DLD1 (cell line): Measurements from ENCODE around the gene SLFN13.
"Not testable (repeated sequence)": the region's sequence is repeated elsewhere in the genome, so short reads cannot be mapped to it uniquely, and the experiment has no call there.

ENCODE experiments used
- in situ Hi-C: cut with HindIII; loops from 2 replicates; pipeline ENCODE4 v1.10.0; 2017; ENCODE audit warnings: low sequenced_read_pairs

The SLFN13 gene, protein sequence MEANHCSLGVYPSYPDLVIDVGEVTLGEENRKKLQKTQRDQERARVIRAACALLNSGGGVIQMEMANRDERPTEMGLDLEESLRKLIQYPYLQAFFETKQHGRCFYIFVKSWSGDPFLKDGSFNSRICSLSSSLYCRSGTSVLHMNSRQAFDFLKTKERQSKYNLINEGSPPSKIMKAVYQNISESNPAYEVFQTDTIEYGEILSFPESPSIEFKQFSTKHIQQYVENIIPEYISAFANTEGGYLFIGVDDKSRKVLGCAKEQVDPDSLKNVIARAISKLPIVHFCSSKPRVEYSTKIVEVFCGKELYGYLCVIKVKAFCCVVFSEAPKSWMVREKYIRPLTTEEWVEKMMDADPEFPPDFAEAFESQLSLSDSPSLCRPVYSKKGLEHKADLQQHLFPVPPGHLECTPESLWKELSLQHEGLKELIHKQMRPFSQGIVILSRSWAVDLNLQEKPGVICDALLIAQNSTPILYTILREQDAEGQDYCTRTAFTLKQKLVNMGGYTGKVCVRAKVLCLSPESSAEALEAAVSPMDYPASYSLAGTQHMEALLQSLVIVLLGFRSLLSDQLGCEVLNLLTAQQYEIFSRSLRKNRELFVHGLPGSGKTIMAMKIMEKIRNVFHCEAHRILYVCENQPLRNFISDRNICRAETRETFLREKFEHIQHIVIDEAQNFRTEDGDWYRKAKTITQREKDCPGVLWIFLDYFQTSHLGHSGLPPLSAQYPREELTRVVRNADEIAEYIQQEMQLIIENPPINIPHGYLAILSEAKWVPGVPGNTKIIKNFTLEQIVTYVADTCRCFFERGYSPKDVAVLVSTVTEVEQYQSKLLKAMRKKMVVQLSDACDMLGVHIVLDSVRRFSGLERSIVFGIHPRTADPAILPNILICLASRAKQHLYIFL

DNA sequence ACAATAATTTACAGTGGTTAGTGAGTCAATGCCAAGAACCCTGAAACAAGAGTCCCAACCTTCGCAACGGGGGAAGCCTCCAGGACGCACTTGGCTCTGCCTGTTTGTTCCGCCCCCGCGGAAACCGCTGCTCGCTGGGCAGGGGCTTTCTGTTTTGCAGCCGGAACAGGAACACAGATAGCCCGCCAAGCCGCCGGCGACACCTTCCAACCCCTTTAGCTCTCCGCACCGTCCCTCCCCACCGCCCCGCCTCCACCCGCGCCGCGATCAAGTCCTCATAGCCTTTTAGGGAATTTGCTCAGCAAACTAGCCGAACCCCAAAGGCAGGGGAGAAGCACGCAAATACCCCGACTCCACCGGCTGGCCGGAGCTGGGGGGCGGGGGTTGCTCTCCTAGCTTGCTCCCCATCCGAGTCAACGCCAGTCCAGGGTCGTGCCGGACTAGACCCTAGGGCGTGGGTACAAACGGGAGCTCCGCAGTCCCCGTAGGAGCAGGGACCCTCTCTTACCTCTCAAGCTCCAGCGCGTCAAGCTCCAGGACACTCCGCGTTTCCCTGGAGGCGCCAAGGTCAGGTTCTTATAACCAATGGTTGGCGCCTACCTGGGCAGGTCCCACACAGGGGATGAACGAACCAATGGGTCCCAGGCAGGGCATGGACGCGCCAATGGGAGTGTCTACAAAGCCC, at the start of gene SLFN13:
Gene SLFN13 (minus strand): TSS at position 553 of the 685 bp plus-strand sequence. CDS start 3,086 bp downstream, outside the sequence.
- in situ Hi-C loops, result no loop called here

DNA sequence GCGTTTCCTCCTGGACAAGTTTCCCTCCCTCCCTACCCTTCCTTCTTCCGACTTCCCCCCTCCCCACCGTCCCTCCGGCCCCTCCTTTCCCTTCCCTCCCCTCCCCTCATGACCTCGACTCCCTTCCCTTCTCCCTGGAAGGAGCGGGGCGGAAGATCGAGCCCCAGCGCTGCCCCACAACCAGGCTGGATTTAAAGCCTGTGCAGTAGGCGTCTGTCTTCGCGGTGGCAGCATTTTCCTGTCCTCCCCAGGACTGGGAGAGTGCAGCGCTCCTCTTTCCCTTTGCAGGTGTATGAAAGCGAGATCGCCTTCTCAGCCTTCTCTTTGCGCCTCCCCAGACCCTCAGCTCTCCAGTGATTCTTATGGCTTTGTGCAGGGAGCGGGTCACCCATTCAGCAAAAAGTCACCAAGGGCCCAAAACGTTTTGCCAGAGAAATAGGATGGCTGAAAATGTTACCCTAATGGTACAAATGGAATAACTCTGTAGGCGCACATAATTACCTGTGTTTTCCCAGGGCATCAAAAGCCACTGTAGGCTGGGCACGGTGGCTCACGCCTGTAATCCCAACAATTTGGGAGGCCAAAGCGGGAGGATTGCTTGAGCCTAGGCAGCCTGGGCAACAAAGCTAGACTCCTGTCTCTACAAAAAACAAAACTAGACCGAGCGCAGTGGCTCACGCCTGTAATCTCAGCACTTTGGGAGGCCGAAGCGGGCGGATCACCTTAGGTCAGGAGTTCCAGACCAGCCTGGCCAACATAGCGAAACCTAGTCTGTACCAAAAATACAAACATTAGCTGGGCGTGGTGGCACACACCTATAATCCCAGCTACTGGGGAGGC, 48.1 kb upstream of the SLFN13 start:
- in situ Hi-C loops, result no loop called here

DNA sequence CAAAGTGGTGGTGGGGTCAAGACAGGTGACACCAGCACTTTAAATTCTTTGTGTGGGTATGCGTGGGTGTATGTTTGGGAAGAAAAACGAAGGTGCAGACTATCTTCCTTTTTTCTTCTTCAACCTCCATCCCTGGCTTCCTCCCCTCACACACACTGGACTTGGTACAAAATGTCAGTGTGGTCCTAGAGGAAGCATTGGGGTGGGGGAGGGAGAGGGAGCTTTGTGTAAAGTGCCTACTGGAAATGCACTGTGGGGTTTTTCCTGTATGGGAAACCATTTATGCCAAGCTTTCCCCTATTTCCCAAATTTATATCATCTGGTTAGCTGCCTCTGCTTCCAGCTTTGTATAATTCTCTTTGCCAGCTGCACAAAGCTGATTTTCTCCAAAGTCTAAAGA, 44.5 kb upstream of the SLFN13 start:
- in situ Hi-C loops, result no loop called here

DNA sequence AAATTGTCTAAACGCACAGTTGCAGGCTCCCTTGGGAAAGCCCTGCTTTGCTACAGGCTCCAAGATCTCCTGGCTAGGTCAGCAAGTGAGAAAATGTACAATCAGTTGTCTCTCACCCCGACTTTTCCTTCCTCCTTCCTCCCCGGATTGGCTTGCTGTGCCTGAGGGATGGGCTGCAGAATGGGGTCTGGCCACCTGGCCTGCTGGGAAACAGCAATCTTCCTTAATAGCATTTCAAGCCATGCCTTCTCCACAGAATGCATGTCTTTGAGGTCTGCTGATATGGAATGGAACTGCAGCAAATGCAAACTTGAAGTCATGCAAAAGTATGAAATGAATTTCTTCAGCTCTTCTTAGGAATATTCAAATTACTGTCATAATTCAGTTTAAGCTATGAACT, 42.9 kb upstream of the SLFN13 start:
- in situ Hi-C loops, result no loop called here

DNA sequence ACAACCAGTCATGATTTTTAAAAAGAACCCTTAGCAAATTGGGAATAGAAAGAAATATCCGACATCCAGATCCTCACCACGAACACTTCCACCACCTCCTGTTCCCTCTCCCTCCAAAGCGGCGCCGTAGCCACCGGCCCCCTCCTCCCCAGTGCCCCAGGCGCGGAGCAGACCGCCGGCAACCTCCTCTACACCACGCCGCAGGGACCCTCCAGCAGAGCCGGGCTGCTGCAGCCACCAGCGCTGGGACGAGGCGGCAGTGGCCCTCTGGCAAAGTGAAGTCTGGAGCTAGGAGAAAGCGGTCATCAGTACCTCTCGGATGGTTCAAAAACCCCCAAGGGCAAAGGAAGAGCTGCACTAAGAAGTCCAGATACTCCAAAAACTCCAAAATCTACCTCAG, 41.4 kb upstream of the SLFN13 start:
- in situ Hi-C loops, result no loop called here

DNA sequence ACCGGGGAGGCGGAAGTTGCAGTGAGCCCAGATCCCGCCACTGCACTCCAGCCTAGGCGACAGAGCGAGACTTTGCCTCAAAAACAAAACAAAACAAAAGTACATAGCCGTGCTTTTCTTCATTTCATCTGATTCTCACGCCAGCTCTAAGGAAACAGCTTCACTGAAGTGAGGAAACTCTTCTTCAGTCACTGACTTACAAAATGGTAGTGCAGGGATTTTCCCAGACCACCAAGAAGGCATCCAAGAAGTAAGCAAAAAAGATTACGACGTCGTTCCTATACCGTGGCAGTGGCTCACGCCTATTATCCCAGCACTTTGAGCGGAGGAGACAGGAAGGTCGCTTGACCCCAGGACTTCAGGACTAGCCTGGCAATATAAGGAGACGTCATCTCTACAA, 40.4 kb upstream of the SLFN13 start:
- in situ Hi-C loops, result no loop called here

DNA sequence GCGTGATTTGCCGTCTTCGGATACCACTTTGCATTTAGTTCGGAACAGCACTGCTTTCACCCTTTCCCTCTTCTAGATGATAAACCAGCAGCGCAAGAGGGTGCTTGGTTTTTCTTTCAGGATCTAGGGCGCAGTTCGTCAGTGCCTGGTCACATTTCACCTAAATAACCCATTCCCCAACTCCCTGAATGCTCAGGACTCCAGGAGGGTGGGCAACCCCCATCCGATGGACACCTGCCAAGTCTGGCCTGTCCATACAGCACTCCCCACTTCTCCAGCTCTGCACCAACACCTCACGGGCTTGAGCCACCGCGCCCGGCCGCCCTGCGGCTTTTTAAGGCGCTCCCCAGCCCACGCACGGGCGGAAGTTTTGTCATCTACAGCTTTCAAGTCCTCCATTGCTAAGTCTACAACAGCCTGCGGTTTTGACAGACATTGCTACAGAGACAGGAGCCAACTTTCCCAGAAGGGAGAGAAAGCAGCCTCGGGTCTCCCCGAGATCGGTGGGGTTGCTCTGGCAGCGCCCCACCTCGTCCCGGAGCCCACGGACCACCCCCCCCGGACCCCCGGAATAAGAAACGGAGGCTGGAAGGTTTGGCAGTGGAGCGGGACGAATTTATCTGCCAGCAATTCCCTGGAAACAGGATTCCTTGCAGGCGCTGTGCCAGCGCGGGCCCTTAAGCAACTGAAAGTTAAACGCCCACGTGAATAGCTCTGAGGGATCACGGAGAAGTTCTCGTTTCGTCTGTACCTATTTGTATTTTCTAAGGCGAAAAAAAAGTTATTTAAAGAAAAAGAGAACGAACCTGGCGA, 38.6 kb upstream of the SLFN13 start:
- in situ Hi-C loops, result no loop called here

DNA sequence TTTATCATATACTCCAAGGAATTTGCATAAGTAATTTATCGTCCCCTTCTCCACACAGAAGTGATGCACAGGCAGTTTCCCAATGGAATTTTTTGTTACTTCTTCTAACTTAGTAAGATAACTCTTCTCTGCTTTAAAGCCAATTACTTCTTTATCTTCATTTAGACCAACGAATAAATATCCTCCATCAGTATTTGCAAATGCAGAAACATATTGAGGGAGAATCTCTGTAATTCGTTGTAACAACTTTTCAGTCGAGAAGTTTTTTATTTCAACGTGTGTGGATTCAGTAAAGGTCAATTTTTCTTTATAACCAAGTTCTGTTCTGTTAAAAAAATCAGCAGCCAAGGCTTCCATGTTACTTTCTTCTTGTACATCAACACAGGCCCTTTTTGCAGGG, 30.7 kb upstream of the SLFN13 start:
- in situ Hi-C loops, result no loop called here

DNA sequence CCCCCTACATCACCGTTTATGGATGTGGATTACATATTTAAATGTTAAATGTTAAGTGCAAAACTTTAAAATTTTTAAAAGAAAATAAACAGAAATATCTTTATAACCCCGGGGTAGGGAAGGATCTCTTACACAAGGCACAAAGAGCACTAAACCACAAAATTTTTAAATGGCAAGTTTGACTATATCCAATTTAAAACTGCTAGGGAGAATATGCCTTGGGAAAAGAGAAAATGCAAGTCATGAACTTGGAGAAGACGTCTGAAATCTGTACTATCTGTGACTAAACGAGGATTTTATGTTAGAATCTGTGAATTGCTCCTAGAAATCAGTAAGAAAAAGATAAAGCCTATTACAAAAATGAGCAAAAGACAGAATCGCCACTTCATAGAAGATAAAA, 28.7 kb upstream of the SLFN13 start:
- in situ Hi-C loops, result no loop called here

DNA sequence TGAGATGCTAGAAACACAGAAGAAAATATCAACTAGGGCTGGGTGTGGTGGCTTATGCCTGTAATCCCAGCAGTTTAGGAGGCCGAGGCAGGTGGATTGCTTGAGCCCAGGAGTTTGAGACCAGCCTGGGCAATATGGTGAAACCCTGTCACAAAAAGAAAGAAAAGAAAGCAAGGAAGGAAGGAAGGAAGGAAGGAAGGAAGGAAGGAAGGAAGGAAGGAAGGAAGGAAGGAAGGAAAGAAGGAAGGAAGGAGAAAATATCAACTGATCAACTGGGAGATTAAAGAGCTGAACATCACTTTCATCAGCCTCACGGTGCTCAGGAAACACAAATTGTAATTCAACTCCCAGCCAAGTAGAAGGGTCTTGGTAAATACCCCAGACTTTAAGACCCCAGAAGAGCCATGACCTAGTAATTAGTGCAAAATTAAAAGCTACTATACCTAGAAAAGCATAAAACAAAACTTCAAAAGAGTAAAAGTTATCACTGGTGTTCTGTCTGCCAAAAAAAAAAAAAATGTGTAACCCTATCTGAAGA, 27.8 kb upstream of the SLFN13 start:
- in situ Hi-C loops, result no loop called here

DNA sequence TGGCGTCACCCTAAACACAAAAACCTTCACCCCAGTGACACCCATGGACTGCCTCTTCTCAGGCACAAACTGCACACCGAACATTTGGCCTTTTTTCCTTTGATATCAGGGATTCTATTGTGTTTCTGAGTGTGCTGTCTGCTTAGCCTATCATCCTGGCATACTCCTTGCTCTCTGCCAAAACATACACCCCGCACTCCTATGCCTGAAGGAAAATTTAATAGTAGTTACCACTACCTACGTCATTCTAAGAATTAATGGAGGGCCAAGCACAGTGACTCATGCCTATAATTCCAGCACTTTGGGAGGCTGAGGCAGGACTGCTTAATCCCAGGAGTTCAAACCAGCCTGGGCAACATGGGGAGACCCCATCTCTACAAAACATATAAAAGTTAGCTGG, 19.9 kb upstream of the SLFN13 start:
- in situ Hi-C loops, result no loop called here

DNA sequence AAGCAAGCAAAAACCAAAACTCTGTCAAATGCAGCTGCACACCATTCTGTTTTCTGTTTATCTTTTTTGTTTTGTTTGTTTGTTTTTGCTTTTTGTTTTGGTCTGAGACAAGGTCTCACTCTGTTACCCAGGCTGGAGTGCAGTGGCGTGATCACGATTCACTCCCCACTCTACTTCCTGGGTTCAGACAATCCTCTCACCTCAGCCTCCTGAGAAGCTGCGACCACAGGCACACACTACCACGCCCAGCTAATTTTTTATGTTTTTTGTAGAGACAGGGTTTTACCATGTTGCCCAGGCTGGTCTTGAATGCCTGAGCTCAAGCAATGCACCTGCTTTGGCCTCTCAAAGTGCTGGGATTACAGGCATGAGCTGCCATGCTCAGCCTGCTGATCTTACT, 19.3 kb upstream of the SLFN13 start:
- in situ Hi-C loops, result no loop called here

DNA sequence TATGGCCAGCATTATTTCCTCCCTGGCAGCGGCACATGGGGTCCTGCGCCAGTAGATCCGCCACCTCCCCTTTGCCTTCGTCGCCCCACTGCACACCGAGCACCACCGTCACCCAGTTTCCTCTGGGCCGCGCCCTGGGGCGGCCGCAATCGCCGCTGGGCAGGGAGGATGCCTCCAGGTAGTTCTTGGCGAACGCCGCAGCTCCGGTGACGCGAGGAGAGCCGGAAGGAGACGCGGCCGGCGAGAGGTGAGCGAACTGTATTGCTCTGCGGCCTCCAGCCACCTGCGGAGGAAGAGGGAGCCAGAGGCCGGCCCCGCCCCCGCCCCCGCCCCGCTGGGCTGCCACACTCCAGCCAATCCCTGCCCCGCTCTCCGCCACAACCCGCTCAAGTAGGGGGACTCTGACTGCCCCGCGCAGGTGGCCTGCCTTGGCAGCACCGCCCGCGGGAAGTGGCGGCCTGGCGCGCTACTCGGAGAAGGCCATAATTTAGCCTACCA, 11.8 kb upstream of the SLFN13 start:
- in situ Hi-C loops, result no loop called here

DNA sequence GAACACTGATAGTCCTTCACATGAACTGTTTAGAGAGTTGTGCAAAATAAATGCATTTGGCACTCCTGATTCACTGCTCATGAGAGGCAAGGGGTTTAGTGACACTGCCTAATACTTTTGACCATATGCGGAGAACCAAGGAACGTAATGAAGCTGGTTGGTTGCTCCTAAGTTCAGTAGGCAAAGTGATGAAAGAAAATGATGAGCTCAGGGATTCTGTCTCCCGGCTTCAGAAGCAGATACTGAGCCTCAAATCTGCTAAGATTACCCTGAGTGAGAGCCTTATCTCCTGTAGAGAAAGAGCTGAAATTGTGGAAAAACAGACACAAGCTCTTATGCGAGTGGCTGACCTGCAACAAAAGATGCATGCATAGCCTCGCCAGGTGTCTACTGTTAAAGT, 5.5 kb upstream of the SLFN13 start:
- in situ Hi-C loops, result not testable (repeated sequence)

DNA sequence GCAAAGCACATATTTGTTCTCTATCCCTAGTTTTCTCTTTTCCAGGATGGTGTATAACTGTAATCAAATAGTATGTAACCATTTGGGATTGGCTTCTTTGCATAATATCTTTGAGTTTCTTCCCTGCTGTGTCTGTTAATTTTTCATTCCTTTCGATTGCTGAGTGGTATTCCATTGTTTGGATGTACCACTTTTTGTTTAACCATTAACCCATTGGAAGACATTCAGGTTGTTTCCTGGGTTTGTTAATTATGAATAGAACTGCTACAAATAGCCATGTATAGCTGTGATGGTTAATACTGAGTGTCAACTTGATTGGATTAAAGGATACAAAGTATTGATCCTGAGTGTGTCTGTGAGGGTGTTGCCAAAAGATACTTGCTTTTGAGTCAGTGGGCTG, 4.6 kb upstream of the SLFN13 start:
- in situ Hi-C loops, result no loop called here

DNA sequence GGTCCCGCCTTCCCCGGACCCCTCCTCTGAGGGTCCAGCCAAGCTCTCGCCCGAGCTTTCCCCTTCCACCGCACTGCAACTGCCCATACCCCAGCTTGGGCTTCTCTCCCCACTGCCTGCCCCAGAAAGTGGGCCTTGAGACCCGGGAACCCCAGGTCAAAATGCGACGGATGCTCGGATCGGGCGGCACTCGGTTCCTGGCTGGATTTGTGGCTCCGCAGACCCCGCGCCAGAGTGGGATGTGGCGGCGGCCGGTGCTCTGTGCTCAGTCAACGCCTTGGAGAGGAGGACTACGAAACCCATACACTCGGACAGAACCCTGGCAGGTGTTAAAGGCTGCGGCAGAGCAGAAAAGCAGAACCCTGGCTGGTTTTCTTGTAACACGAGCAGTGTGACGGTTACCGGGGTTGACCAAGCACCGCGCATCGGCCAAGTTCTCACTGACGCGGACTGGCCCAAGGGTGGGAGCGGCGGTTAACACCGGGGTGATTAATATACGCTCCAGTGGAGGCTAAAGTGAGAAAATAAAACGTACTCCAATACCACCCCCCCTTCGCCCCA, 885 bp upstream of the SLFN13 start:
- in situ Hi-C loops, result no loop called here

DNA sequence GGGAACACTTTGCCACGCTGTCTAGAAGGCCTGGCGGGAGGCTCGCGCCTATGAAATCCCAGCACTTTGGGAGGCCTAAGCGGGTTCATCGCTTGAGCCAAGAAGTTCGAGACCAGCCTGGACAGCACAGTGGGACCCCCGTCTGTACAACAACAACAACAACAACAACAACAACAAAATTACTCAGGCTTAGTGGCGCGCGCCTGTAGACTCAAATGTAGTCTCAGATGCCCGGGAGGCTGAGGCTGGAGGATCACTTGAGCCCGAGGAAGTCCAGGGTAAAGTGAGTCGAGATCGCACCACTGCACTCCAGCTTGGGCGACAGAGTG, 297 bp upstream of the SLFN13 start:
- in situ Hi-C loops, result no loop called here

DNA sequence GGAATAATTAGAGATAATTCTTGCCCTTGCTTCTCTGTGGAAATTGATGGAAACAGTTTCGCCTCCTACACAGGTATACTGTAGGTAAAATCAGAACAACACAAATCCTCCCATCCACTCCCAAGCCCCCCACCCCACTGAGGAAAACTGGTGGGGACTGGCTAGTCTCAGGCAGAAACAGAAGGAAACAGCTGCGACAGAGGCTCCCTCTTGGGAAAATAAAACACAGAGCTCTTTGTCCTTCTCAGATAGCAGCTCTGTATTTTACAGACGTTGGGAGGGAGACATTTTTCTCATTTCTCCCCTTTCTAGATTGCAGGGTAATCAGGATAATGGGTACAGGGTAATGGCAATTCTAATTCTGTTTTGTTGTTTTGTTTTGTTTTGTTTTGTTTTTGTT, 1.1 kb downstream of the SLFN13 start:
- in situ Hi-C loops, result no loop called here

DNA sequence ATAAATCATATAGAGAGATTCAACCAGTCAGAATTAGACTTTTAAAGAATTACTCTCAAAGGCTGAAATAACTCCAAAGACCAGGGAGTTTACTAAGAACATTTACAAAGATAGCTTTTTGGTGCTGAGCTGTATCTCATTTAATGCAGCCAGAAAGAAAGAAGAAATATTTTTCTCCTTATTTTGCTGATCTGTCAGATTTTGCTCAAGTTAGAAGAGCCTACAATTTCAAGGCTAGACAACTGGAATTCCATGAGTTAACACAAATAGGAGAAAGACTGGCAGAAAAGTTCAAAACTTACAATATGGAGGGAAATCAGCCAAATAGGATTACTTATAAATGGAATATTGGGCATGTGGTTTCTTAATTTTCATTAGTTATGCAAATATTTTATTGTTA, 10.1 kb downstream of the SLFN13 start:
- in situ Hi-C loops, result no loop called here
